ENCODE results near the gene TSPAN9.

Gene TSPAN9

GRCh38 chr12:3241621-3242020, 164.4 kb downstream of the TSPAN9 start:
- Mint-ChIP-seq H3K9me3 (no peaks in the 10 kb centered on the region), H3K36me3 (ENCODE audit: low read depth) (peaks cover 9% of the 10 kb centered on the region), H3K27me3 (ENCODE audit: low read depth) (peaks cover 8% of the 10 kb centered on the region), H3K4me1 (peaks cover 61% of the 10 kb centered on the region), H3K4me3 (no peak overlapping the region), H3K27ac (no peak overlapping the region)
- TF ChIP-seq CTCF (IDR thresholded peaks at IDR 0.05; ENCODE audit: unreplicated experiment in 3 of 3): no peak

- TF ChIP-seq CTCF (IDR thresholded peaks at IDR 0.05; ENCODE audit: unreplicated experiment in 3 of 3): no peak
- Mint-ChIP-seq H3K27me3 (ENCODE audit: low read depth) (peaks cover 8% of the 10 kb centered on the region), H3K36me3 (ENCODE audit: low read depth) (peaks cover 9% of the 10 kb centered on the region), H3K9me3 (no peaks in the 10 kb centered on the region), H3K27ac (no peak overlapping the region), H3K4me3 (no peak overlapping the region), H3K4me1 (peaks cover 60% of the 10 kb centered on the region)
These were observed 165.2 kb downstream of the TSPAN9 start for GRCh38 chr12:3242199-3242863.

GRCh38 chr12:3243376-3244084, 166.4 kb downstream of the TSPAN9 start:
- Mint-ChIP-seq H3K27ac (no peak overlapping the region), H3K9me3 (no peaks in the 10 kb centered on the region), H3K4me1 (peaks cover 53% of the 10 kb centered on the region)

GRCh38 chr12:3244219-3244750, 167.1 kb downstream of the TSPAN9 start:
- Mint-ChIP-seq H3K4me1 (peaks cover 53% of the 10 kb centered on the region), H3K36me3 (ENCODE audit: low read depth) (peaks cover 10% of the 10 kb centered on the region), H3K4me3 (no peak overlapping the region), H3K9me3 (no peaks in the 10 kb centered on the region), H3K27ac (no peak overlapping the region), H3K27me3 (ENCODE audit: low read depth) (peaks cover 4% of the 10 kb centered on the region)
- no peak for TF ChIP-seq CTCF (IDR thresholded peaks at IDR 0.05; ENCODE audit: unreplicated experiment in 3 of 3)

More at GRCh38 chr12:3243376-3244084, 166.4 kb downstream of the TSPAN9 start:
- H3K36me3 Mint-ChIP-seq (ENCODE audit: low read depth): peaks cover 9% of the 10 kb centered on the region
- H3K4me3 Mint-ChIP-seq: no peak overlapping the region
- TF ChIP-seq CTCF (IDR thresholded peaks at IDR 0.05; ENCODE audit: unreplicated experiment in 3 of 3): no peak
- H3K27me3 Mint-ChIP-seq (ENCODE audit: low read depth): peaks cover 4% of the 10 kb centered on the region

- peaks cover 12% of the 10 kb centered on the region for H3K36me3 Mint-ChIP-seq (ENCODE audit: low read depth)
- no peaks in the 10 kb centered on the region for H3K27me3 Mint-ChIP-seq (ENCODE audit: low read depth)
- peaks cover 42% of the 10 kb centered on the region for H3K4me1 Mint-ChIP-seq
- H3K9me3 Mint-ChIP-seq: no peaks in the 10 kb centered on the region
- H3K4me3 Mint-ChIP-seq: no peak overlapping the region
- TF ChIP-seq CTCF (IDR thresholded peaks at IDR 0.05; ENCODE audit: unreplicated experiment in 3 of 3): no peak
- H3K27ac Mint-ChIP-seq: no peak overlapping the region
These were observed 169.1 kb downstream of the TSPAN9 start for GRCh38 chr12:3246253-3246652.
